H1 (cell line): Measurements from ENCODE around the gene MYADM. TPM values are rescaled to one million over a fixed set of nuclear protein-coding genes. Genes with fewer than 3 reads are reported as not detected.

Experiments used
- CTCF ChIA-PET: fragments of 300-600 bp; sonication (Branson Sonifier 250); formaldehyde crosslinking; loops from one replicate; lab custom pipeline; 2021; ENCODE audit not compliant: partially characterized antibody; lab: Charles Lee
- POLR2A ChIA-PET: fragments of 300-600 bp; sonication (Branson Sonifier 250); formaldehyde crosslinking; loops from one replicate; lab custom pipeline; 2021; ENCODE audit warnings: inconsistent platforms; ENCODE audit not compliant: partially characterized antibody; lab: Charles Lee
- DNase-seq, 2 experiments: peaks; one replicate each; pipeline versions ENCODE4 v3.0.0 to v3.0.0-alpha.2; 2010 to 2022; ENCODE audit warnings: low spot score in 2 of 2, low read depth in 1 of 2, mixed read lengths in 1 of 2
- FAIRE-seq: peaks from 2 replicates; lab custom pipeline; 2011; peaks lifted over from hg19 to GRCh38; lab: Jason Lieb, UNC
- H2AFZ ChIP-seq: 2 replicates; pipeline ENCODE4 v1.8.1; 2012; ENCODE audit warnings: low read length, inconsistent platforms
- H2AK5ac ChIP-seq: 2 replicates; pipeline ENCODE4 v1.6.1; 2013; ENCODE audit warnings: low read depth, low read length
- H2BK120ac ChIP-seq: replicated peaks from 2 replicates; pipeline ENCODE3; 2013; ENCODE audit warnings: low read depth, low read length, inconsistent platforms
- H2BK12ac ChIP-seq: 2 replicates; pipeline ENCODE4 v1.6.1; 2013; ENCODE audit warnings: low read depth, low read length
- H2BK15ac ChIP-seq: 2 replicates; pipeline ENCODE4 v1.6.1; 2013; ENCODE audit warnings: low read length
- H2BK20ac ChIP-seq: 2 replicates; pipeline ENCODE4 v1.6.1; 2013; ENCODE audit warnings: low read length
- H2BK5ac ChIP-seq: 2 replicates; pipeline ENCODE4 v1.6.1; 2013; ENCODE audit warnings: low read depth, low read length
- H3K14ac ChIP-seq: 2 replicates; pipeline ENCODE4 v1.6.1; 2013; ENCODE audit warnings: inconsistent platforms; ENCODE audit not compliant: insufficient read length
- H3K18ac ChIP-seq: 2 replicates; pipeline ENCODE4 v1.6.1; 2013; ENCODE audit warnings: low read length; ENCODE audit errors: extremely low read depth
- H3K23ac ChIP-seq: 2 replicates; pipeline ENCODE4 v1.6.1; 2013; ENCODE audit warnings: inconsistent platforms; ENCODE audit not compliant: insufficient read length
- H3K23me2 ChIP-seq: 2 replicates; pipeline ENCODE4 v1.6.1; 2013; ENCODE audit warnings: low read depth, low read length
- H3K27ac ChIP-seq: 2 replicates; pipeline ENCODE4 v1.6.1; 2011; ENCODE audit warnings: low read depth, low read length, inconsistent platforms
- H3K27me3 ChIP-seq, 4 experiments: replicated peaks in 1 of 4; 1 replicate in 1 of 4; 2 replicates in 3 of 4; pipeline versions ENCODE4 v1.6.1 to v1.8.1; 2011 to 2013; ENCODE audit warnings: low read length in 3 of 4, mild to moderate bottlenecking in 3 of 4, inconsistent platforms in 2 of 4, mixed read lengths in 2 of 4, moderate library complexity in 1 of 4; ENCODE audit not compliant: control insufficient read depth in 3 of 4, insufficient read depth in 3 of 4; ENCODE audit errors: extremely low read depth in 1 of 4
- H3K36me3 ChIP-seq, 4 experiments: 2 replicates each; pipeline versions ENCODE4 v1.6.1 to v1.8.1; 2011 to 2013; ENCODE audit warnings: mild to moderate bottlenecking in 4 of 4, low read length in 3 of 4, moderate library complexity in 2 of 4, control low read depth in 1 of 4, inconsistent platforms in 1 of 4; ENCODE audit not compliant: insufficient read depth in 4 of 4, control insufficient read depth in 2 of 4
- H3K4ac ChIP-seq: replicated peaks from 2 replicates; pipeline ENCODE3; 2013; ENCODE audit warnings: low read length, low read depth, mixed read lengths, inconsistent platforms; ENCODE audit not compliant: insufficient read length
- H3K4me1 ChIP-seq, 4 experiments: replicated peaks in 1 of 4; 1 replicate in 1 of 4; 2 replicates in 3 of 4; pipeline versions ENCODE4 v1.6.1 to v1.8.1; 2011 to 2013; ENCODE audit warnings: low read length in 3 of 4, inconsistent platforms in 2 of 4, mixed read lengths in 1 of 4; ENCODE audit not compliant: insufficient read depth in 4 of 4, control insufficient read depth in 3 of 4
- H3K4me2 ChIP-seq, 2 experiments: 2 replicates each; pipeline versions ENCODE4 v1.6.1 to v1.8.1; 2011 to 2013; ENCODE audit warnings: low read depth in 2 of 2, low read length in 2 of 2, control low read depth in 1 of 2, inconsistent platforms in 1 of 2, mild to moderate bottlenecking in 1 of 2; ENCODE audit not compliant: insufficient read depth in 1 of 2
- H3K4me3 ChIP-seq, 4 experiments: fragments of 200-600, 300-600 bp in 1 of 4; sonication (generic), shearing (Covaris generic), sonication (Bioruptor Twin) in 1 of 4; 2 replicates each; pipeline versions ENCODE4 v1.5.1 to v1.8.1; 2011 to 2016; ENCODE audit warnings: low read length in 4 of 4, low read depth in 3 of 4, control low read depth in 2 of 4, inconsistent platforms in 2 of 4, mild to moderate bottlenecking in 2 of 4, mixed read lengths in 1 of 4, moderate library complexity in 1 of 4; ENCODE audit not compliant: insufficient read depth in 2 of 4; ENCODE audit errors: extremely low read depth in 1 of 4
- H3K56ac ChIP-seq: replicated peaks from 2 replicates; pipeline ENCODE3; 2013; ENCODE audit warnings: low read depth, mild to moderate bottlenecking, mixed read lengths, low read length, inconsistent platforms; ENCODE audit not compliant: insufficient read length
- H3K79me1 ChIP-seq: 2 replicates; pipeline ENCODE4 v1.6.1; 2013; ENCODE audit warnings: low read depth, low read length, control low read depth
- H3K79me2 ChIP-seq, 2 experiments: 2 replicates each; pipeline versions ENCODE4 v1.6.1 to v1.8.1; 2012 to 2013; ENCODE audit warnings: low read length in 2 of 2, mild to moderate bottlenecking in 2 of 2, inconsistent platforms in 1 of 2; ENCODE audit not compliant: insufficient read depth in 2 of 2, control insufficient read depth in 1 of 2
- H3K9ac ChIP-seq, 4 experiments: replicated peaks in 1 of 4; 1 replicate in 1 of 4; 2 replicates in 3 of 4; pipeline versions ENCODE4 v1.6.1 to v1.8.1; 2011 to 2013; ENCODE audit warnings: low read depth in 3 of 4, low read length in 3 of 4, control low read depth in 2 of 4, mild to moderate bottlenecking in 2 of 4, moderate library complexity in 2 of 4, inconsistent platforms in 1 of 4; ENCODE audit errors: extremely low read depth in 1 of 4
- H3K9me3 ChIP-seq, 2 experiments: 2 replicates each; pipeline versions ENCODE4 v1.6.1 to v1.8.1; 2012 to 2013; ENCODE audit warnings: mild to moderate bottlenecking in 2 of 2, moderate library complexity in 2 of 2, control low read depth in 1 of 2, inconsistent platforms in 1 of 2, low read depth in 1 of 2, low read length in 1 of 2, mixed read lengths in 1 of 2; ENCODE audit not compliant: insufficient read depth in 2 of 2
- H4K20me1 ChIP-seq, 2 experiments: replicated peaks in 1 of 2; 2 replicates each; pipeline versions ENCODE3 to v1.8.1; 2011 to 2013; ENCODE audit warnings: inconsistent platforms in 2 of 2, low read length in 2 of 2, mild to moderate bottlenecking in 1 of 2; ENCODE audit not compliant: insufficient read depth in 2 of 2, control insufficient read depth in 1 of 2
- H4K5ac ChIP-seq: 2 replicates; pipeline ENCODE4 v1.6.1; 2013; ENCODE audit warnings: low read length, low read depth, mixed read lengths, inconsistent platforms; ENCODE audit not compliant: insufficient read length
- H4K8ac ChIP-seq: 2 replicates; pipeline ENCODE4 v1.8.0; 2013; ENCODE audit warnings: mild to moderate bottlenecking, moderate library complexity, low read length, inconsistent platforms; ENCODE audit not compliant: insufficient read depth; ENCODE audit errors: extremely low read depth
- H4K91ac ChIP-seq: replicated peaks from 2 replicates; pipeline ENCODE3; 2013; ENCODE audit warnings: low read length, mixed read lengths, inconsistent platforms; ENCODE audit not compliant: insufficient read length
- POLR2AphosphoS5 ChIP-seq: IDR thresholded peaks from 2 replicates; pipeline ENCODE4 v1.6.1; 2011; ENCODE audit warnings: low read depth, low read length
- SP2 ChIP-seq: IDR thresholded peaks from 2 replicates; pipeline ENCODE4 v1.6.1; 2012; ENCODE audit warnings: mild to moderate bottlenecking, low read length, inconsistent platforms
- WGBS, 2 experiments: shearing (Covaris generic) in 1 of 2; methylation state at CpG; one replicate each; pipeline versions ENCODE4 v1.1.6 to v1.1.7; 2013 to 2015; ENCODE audit warnings: low lambda C conversion rate in 2 of 2, mixed read lengths in 2 of 2, inconsistent platforms in 1 of 2, low coverage in 1 of 2, missing lambda C conversion rate in 1 of 2; ENCODE audit not compliant: insufficient replicate concordance in 2 of 2, insufficient coverage in 1 of 2, insufficient read length in 1 of 2; ENCODE audit errors: extremely low coverage in 1 of 2, missing lambda C conversion rate in 1 of 2; 5-methylcytosine and 5-hydroxymethylcytosine counted together
- polyA plus RNA-seq, 7 experiments: library from polyadenylated mRNA; depleted of rRNA in 3 of 7; stranded (reverse) in 5 of 7; unstranded in 2 of 7; fragments of >200 nt in 5 of 7; fragments of 200-250 nt in 2 of 7; gene quantifications; 1 replicate in 5 of 7; 2 replicates in 1 of 7; 4 replicates in 1 of 7; pipeline versions ENCODE4 v1.2.1 to v1.2.3, GENCODE V29; 2011 to 2013; ENCODE audit warnings: missing spikeins in 2 of 7, mixed read lengths in 2 of 7
- total RNA-seq: library from RNA; stranded (reverse); fragmentation: NEBNext Ultra II Directional; extraction: Animal tissue kit (Norgen Biotek cat#: 25700); gene quantifications from 2 replicates; pipeline ENCODE4 v1.2.1, GENCODE V29; 2021

Gene MYADM
- total and polyA plus RNA-seq, 2 of the 8 experiments (the other 6 are each of a cell fraction or from before 2014, with no cell fraction given) = 70.1 to 74.2 TPM

DNA sequence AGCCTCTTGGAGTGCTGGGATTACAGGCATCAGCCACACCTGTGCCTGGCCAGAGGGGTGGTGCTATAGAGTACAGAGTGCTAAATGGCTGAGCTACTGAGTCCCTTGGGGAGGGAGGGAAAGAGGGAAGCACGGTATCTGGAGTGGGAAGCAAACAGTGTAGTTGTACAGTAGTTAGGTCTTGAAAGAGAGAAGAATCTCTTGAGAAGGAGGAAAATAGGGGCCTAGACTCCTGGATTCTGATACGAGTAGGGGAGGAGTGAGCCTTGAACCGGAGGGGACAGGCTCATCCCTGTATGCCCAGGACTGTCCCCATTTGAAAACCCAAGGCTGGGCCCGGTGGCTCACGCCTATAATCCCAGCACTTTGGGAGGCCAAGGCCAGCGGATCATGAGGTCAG is 5.1 kb downstream of the MYADM start:
- Histone ChIP-seq H3K9ac (no peak overlapping the region), H4K91ac (no peak overlapping the region), H2AFZ (no peak overlapping the region), H3K14ac (no peak overlapping the region), H3K79me1 (peaks cover 9% of the 10 kb centered on the region; the same call in 1 of the 2 replicates), H3K36me3 (peaks cover 7 to 30% (median 16%) of the 10 kb centered on the region in 4 experiments; a peak in 6 of 8 replicates), H3K18ac (no peak overlapping the region), H3K79me2 (peaks cover 0 to 17% of the 10 kb centered on the region in 2 experiments; a peak in 1 of 4 replicates), H3K4me1 (peaks cover 0 to 7% (median 4%) of the 10 kb centered on the region in 4 experiments; a peak in 3 of 7 replicates), H3K23me2 (peaks cover 13% of the 10 kb centered on the region; the same call in 1 of the 2 replicates), H3K27me3 (no peaks in the 10 kb centered on the region), H3K27ac (no peak overlapping the region), H2AK5ac (no peak overlapping the region), H4K5ac (no peak overlapping the region), H4K20me1 (peaks cover 6 to 9% of the 10 kb centered on the region in 2 experiments), H3K9me3 (no peaks in the 10 kb centered on the region), H2BK20ac (no peak overlapping the region), H2BK120ac (no peak overlapping the region), H4K8ac (no peak overlapping the region), H3K4me2 (no peak overlapping the region), H3K23ac (no peak overlapping the region), H2BK12ac (no peak overlapping the region), H3K4me3 (no peak overlapping the region), H2BK5ac (no peak overlapping the region), H3K4ac (no peak overlapping the region), H2BK15ac (no peak overlapping the region), H3K56ac (no peak overlapping the region)
- TF ChIP-seq SP2 = no peak
- peak; percentile 63 for TF ChIP-seq POLR2AphosphoS5
- POLR2A ChIA-PET = interaction anchor here (1.0 to 4.1 kb wide), 4 partner anchors 11 to 39 kb away, joined by 3 to 46 read pairs (median 5); partner anchors contain the start of gene PRKCG
- FAIRE-seq (no peak), DNase-seq (no peak)
- 94% methylated on average over 6 of the region's 6 CpGs; no CpG with 5 or more reads in 1 of the 2 experiments for WGBS, 2 experiments
- CTCF ChIA-PET = interaction anchor here (0.6 to 3.6 kb wide), 10 partner anchors 10 to 155 kb away, joined by 3 to 12 read pairs (median 3); partner anchors contain the start of gene PRKCG
